ENCODE results near the gene CHTOP.
"Not testable (repeated sequence)": the region's sequence is repeated elsewhere in the genome, so short reads cannot be mapped to it uniquely, and the experiment has no call there.

Gene CHTOP

GRCh38 chr1:153635872-153636271 lies 2.0 kb downstream of the CHTOP start:
- DNase-seq, result no peak

DNA sequence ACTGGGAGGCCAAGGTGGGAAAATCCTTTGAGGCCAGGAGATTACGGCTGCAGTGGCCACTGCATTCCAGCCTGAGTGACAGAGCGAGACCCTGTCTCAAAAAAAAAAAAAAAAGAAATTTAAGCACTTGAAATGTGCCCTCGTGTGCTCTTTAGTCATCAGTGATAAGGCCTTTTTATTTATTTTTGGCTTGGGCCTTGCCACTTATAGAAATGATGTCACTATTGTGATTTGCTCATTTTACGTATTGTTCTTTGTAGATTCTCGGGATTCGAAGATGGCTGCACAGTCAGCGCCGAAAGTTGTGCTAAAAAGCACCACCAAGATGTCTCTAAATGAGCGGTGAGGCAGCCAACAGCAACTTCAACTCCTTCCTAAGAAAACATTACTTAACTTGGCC lies 2.4 kb downstream of the CHTOP start:
- no peak for DNase-seq

DNA sequence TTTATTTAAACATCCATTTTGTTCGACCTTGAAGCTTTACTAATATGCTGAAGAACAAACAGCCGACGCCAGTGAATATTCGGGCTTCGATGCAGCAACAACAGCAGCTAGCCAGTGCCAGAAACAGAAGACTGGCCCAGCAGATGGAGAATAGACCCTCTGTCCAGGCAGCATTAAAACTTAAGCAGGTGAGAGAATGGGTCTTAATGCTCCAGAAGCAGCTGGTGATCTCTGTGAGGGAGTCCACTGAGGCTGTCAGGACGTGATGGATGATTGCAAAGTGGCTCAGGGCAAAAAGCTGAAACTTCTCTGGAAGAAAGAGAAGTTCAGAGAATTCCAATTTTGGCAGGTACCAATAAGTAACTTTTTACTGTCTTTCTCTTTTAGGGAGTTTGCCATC lies 4.4 kb downstream of the CHTOP start:
- DNase-seq, result no peak

- DNase-seq, result no peak
Observed at GRCh38 chr1:153639280-153639679, 5.4 kb downstream of the CHTOP start.

DNA sequence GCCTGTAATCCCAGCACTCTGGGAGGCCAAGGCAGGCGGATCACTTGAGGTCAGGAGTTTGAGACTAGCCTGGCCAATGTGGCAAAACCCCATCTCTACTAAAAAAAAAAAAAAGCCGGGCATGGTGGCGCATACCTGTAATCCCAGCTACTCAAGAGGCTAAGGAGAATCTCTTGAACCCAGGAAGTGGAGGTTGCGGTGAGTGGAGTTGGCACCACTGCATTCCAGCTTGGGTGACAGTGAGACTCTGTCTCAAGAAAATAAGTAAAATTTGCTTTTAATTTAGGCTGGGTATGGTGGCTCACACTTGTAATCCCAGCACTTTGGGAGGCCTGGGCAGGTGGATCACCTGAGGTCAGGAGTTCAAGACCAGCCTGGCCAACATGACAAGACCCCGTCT lies 6.3 kb downstream of the CHTOP start:
- not testable (repeated sequence) for DNase-seq

DNA sequence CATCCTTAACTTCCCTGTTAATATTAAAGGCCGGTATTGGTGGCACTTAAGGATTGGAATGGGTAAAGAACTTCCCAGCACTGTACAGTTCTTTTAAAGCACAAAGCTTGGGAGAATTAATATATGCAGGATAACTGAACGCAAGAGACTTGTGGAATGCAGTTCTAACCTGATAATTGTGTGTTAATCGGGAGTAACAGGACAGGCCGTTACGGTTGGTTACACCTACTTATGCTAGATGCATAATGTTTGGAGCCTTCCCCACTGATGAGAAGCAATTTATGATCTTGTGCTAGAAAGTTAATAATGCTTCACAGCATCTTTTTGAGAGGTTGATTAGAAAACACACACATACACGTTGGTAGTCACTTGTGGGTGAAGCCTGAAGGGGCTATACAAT lies 7.0 kb downstream of the CHTOP start:
- DNase-seq, result no peak

- no peak for DNase-seq
Observed at GRCh38 chr1:153642161-153642560, 8.3 kb downstream of the CHTOP start.

- DNase-seq, result no peak
Observed at GRCh38 chr1:153643100-153643499, 9.2 kb downstream of the CHTOP start.

- no peak for DNase-seq
Observed at GRCh38 chr1:153643816-153644215, 9.9 kb downstream of the CHTOP start.

DNA sequence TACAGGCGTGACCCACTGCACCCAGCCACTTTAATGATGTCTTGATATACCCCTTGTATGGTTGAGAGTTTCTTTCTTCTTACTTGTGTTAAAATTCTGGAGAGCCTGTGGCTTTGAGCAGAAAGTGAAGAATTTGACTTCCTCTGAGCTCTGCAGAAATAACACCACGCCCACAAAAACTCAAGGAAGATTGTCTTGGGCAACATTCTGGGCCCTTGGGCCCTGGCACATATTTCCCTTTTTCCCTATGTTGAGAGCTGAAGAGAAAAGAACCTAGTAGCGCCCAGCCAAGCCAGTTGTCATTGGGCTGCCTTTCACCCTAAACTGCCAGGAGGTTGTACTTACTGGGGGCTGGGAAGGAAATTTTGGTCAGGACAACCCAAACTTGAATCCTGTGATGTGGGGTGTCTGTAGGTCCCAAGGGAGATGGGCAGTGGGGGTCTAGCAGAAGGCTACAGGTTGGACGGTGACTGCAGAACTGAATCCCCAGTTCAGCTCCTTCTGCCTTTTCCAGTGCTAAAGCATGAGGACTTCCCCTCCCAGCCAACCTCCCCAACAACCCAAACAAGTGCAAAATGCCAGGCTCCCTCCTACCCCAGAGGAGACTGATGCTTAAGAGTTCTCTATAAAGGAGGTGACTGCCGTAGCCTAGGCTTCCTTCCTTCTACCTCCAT lies 12.9 kb downstream of the CHTOP start:
- DNase-seq, result no peak

- DNase-seq, result no peak
Observed at GRCh38 chr1:153647346-153647714, 13.5 kb downstream of the CHTOP start.

- DNase-seq, result no peak
Observed at GRCh38 chr1:153648000-153648643, 14.3 kb downstream of the CHTOP start.

GRCh38 chr1:153649137-153649862 lies 15.4 kb downstream of the CHTOP start:
- DNase-seq, result peak; percentile 55

DNA sequence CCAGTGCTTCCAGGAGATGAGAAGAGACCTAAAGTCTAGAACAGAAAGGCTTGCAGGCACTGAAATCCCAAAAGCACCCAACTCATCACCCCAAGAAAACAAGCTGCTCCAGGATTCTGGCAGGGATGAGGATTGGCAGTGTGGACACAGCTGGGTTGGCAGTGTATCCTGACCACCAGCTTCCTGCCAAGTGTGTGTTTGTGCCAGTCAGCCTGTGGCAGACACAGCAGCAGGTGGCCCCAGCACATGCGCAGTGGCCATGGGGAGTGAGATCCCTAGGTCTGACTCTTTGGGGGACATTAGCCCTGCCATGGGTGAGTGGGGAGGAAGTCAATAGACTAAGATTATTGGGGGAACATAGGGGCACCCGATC lies 16.0 kb downstream of the CHTOP start:
- peak; percentile 34 for DNase-seq

- no peak for DNase-seq
Observed at GRCh38 chr1:153651771-153652170, 17.9 kb downstream of the CHTOP start.

- DNase-seq, result no peak
Observed at GRCh38 chr1:153652805-153653500, 19.1 kb downstream of the CHTOP start.

DNA sequence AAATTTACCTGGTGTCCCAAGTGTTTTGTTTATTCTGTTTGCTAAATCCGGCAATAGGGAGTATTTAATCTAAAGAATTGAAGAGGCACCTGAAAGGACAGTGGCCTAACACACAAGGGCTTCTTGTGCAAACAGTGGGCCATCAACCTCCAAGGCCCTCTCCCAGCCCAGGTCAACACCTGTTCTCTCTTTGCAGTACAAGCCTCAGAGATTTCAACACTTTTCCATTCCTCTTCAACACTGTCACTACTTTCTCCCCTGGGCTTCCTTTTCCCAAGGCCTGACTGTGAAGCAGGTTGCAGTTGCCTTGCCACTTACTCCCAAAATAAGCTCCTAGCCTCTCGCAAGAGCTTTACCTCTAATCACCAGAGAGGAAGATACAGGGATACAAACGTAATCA lies 21.5 kb downstream of the CHTOP start:
- no peak for DNase-seq

DNA sequence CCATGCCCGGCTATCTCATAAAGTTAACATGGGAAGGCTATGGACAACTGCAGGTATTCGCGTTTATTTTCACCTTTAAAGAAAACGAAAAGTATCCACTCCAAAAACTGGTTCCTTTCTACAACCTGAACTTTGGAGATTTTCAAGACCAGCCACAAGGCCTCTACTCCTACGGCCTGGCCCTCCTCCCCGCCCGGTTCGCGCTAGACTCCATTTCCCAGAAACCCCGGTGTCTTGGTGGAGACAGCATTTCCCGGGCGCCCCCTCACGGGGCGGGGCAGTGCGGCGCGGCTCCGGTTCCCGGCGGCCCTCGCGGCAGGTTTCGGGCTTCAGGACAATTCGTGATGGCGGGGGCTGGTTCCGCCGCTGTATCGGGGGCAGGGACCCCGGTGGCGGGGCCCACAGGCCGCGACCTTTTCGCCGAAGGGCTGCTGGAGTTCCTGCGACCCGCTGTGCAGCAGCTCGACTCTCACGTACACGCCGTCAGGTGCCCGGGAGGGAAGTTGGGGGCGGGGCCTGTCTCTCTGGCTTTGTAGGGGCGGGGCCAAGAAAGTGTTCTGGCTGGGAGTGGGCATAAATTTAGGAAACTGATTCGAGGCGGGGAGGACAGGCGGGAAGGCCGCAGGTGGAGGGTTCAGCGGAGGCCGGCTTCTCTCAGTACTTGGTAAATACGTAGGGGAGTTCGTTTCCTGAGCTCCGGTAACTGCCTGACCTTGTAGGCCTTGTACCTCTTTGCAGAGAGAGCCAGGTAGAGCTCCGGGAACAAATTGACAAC lies 24.7 kb downstream of the CHTOP start, which contains the start of gene SNAPIN:
TSS of gene SNAPIN (plus strand) at position 304 of the 775 bp plus-strand sequence. CDS start at position 345, 41 bp downstream.
- peak; percentile 92 for DNase-seq

DNA sequence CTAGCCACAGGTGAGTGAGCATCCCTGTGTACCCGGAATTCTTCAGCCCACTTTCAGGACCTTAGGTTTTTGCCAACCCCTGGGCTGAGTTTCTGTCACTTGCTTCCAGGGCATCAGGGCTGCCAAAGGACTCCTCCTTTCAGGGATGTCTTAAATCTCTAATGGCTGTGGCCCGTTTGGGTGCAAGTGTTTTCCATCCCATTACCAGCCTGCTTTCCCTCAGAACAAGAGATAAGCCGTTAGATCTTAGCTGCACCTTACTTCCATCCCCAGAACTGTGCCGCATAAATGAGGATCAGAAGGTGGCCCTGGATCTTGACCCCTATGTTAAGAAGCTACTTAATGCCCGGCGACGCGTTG lies 25.3 kb downstream of the CHTOP start:
- no peak for DNase-seq

DNA sequence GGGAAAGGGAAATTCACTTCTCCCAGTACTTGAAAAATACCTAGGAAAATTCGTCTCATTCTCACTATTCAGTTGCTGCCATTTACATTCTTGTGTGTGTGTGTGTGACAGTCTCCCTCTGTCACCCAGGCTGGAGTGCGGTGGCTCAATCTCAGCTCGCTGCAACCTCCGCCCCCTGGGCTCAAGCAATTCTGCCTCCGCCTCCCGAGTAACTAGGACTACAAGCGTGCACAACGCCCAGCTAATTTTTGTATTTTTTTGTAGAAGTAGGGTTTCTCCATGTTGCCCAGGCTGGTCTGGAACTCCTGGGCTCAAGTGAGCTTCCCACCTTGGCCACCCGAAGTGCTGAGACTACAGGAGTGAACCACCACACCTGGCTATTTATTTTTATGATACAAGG lies 25.8 kb downstream of the CHTOP start:
- no peak for DNase-seq

- DNase-seq, result no peak
Observed at GRCh38 chr1:153661111-153661708, 27.3 kb downstream of the CHTOP start.

DNA sequence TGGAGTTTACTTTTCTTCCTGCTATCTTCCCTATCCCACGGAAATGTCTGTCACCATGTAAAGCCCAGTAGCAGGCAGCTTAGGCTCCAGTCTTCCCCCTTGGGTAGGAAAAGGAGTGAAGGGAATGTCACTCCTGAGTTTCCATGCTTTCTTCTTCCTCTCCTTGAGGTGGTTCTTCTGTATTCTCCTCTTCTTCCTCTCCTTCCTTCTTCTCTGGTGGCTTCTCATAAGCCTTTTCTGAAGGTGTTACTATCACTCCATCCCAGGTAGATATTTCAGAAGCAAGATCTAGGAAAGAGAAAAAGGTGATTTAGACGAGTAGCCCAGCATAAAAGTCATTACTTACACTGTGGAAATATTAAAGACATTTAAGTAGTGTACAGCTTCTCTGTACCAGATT lies 28.4 kb downstream of the CHTOP start:
- DNase-seq, result no peak

All from CD4-positive, alpha-beta T cell treated with Interleukin-17A for 4 hours (primary cell).